ENCODE results near the gene PRKCA. TPM values are rescaled to one million over a fixed set of nuclear protein-coding genes. Genes with fewer than 3 reads are reported as not detected.

The PRKCA gene
- total RNA-seq, 4 donors from 2014 or later, result 9.8 to 25.6 (median 12.2) TPM

- H3K27ac ChIP-seq, result no peak overlapping the region
- TF ChIP-seq POLR2AphosphoS5 (IDR thresholded peaks at IDR 0.05) (no peak), EP300 (IDR thresholded peaks at IDR 0.05) (no peak), POLR2A (IDR thresholded peaks at IDR 0.05) (no peak)
- H3K4me3 ChIP-seq, result no peak overlapping the region
- DNase-seq (ENCODE audit: low spot score in 2 of 2), result no peak
- H3K36me3 ChIP-seq, result peaks cover 9% of the 10 kb centered on the region
- H3K27me3 ChIP-seq, result no peaks in the 10 kb centered on the region
- no peaks in the 10 kb centered on the region for H3K4me1 ChIP-seq
- 94% methylated on average over 10 of the region's 10 CpGs for WGBS
- H3K9me3 ChIP-seq, result no peaks in the 10 kb centered on the region
These were observed 483.7 kb downstream of the PRKCA start for GRCh38 chr17:66786107-66786506.

GRCh38 chr17:66787914-66788313 lies 485.5 kb downstream of the PRKCA start:
- Histone ChIP-seq H3K27me3 (no peaks in the 10 kb centered on the region), H3K9me3 (no peaks in the 10 kb centered on the region), H3K4me3 (no peak overlapping the region), H3K36me3 (peaks cover 9% of the 10 kb centered on the region), H3K4me1 (no peaks in the 10 kb centered on the region), H3K27ac (no peak overlapping the region)
- no peak for TF ChIP-seq CTCF (IDR thresholded peaks at IDR 0.05)
- TF ChIP-seq POLR2AphosphoS5 (IDR thresholded peaks at IDR 0.05), result no peak
- no peak for TF ChIP-seq POLR2A (IDR thresholded peaks at IDR 0.05)
- TF ChIP-seq EP300 (IDR thresholded peaks at IDR 0.05), result no peak
- DNase-seq (ENCODE audit: low spot score in 2 of 2), result no peak
- 73% methylated on average over 3 of the region's 3 CpGs for whole genome bisulfite sequencing

GRCh38 chr17:66789093-66789492 lies 486.7 kb downstream of the PRKCA start:
- peaks cover 9% of the 10 kb centered on the region for H3K36me3 ChIP-seq

GRCh38 chr17:66789961-66790437 lies 487.6 kb downstream of the PRKCA start:
- no peak for TF ChIP-seq POLR2A (IDR thresholded peaks at IDR 0.05)
- no peak for TF ChIP-seq POLR2AphosphoS5 (IDR thresholded peaks at IDR 0.05)
- no peak for TF ChIP-seq CTCF (IDR thresholded peaks at IDR 0.05)
- no peak for TF ChIP-seq EP300 (IDR thresholded peaks at IDR 0.05)
- no peaks in the 10 kb centered on the region for H3K9me3 ChIP-seq
- no peak overlapping the region for H3K27ac ChIP-seq
- H3K27me3 ChIP-seq, result no peaks in the 10 kb centered on the region
- 79% methylated on average over 4 of the region's 7 CpGs for WGBS
- DNase-seq (ENCODE audit: low spot score in 2 of 2), result no peak
- H3K36me3 ChIP-seq, result peaks cover 9% of the 10 kb centered on the region
- H3K4me1 ChIP-seq, result no peaks in the 10 kb centered on the region
- H3K4me3 ChIP-seq, result no peak overlapping the region

More at GRCh38 chr17:66789093-66789492, 486.7 kb downstream of the PRKCA start:
- Histone ChIP-seq H3K9me3 (no peaks in the 10 kb centered on the region), H3K4me1 (no peaks in the 10 kb centered on the region), H3K4me3 (no peak overlapping the region), H3K27ac (no peak overlapping the region), H3K27me3 (no peaks in the 10 kb centered on the region)
- TF ChIP-seq EP300 (IDR thresholded peaks at IDR 0.05) (no peak), POLR2AphosphoS5 (IDR thresholded peaks at IDR 0.05) (no peak), CTCF (IDR thresholded peaks at IDR 0.05) (no peak), POLR2A (IDR thresholded peaks at IDR 0.05) (no peak)
- DNase-seq (ENCODE audit: low spot score in 2 of 2), result no peak
- WGBS, result 86% methylated on average over 10 of the region's 12 CpGs

DNA sequence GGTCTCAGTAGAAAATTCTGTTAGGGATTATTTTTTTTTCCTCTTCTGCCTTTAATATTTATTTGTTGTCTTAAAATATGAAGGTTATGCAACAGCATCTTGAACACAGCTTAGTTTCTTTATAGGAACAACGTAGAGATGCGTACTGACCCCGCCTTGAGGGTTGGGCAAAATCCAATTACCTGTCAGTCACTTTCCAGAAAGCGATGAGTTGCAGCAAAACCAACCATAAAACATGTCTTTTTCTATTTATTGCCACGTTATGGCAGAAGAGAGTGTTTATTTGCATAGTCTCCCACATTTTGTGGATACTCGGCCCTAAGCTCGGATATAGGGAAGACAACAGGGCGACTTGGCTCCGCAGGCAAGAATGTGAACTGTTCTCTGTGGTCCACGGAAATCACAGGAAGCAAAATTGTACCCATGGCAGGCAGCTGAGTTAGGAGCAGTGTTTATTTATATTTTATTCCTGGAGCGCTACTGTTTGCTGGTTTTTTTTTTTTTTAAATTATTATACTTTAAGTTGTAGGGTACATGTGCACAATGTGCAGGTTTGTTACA lies 488.2 kb downstream of the PRKCA start:
- WGBS, result 73% methylated on average over 11 of the region's 11 CpGs
- TF ChIP-seq POLR2AphosphoS5 (IDR thresholded peaks at IDR 0.05) (no peak), POLR2A (IDR thresholded peaks at IDR 0.05) (no peak), CTCF (IDR thresholded peaks at IDR 0.05) (no peak), EP300 (IDR thresholded peaks at IDR 0.05) (no peak)
- Histone ChIP-seq H3K27me3 (no peaks in the 10 kb centered on the region), H3K4me3 (no peak overlapping the region), H3K4me1 (no peaks in the 10 kb centered on the region), H3K36me3 (peaks cover 9% of the 10 kb centered on the region), H3K9me3 (no peaks in the 10 kb centered on the region), H3K27ac (no peak overlapping the region)
- no peak for DNase-seq (ENCODE audit: low spot score in 2 of 2)

All from suprapubic skin (tissue), 4 donors.